ENCODE results near the gene NSRP1. TPM values are rescaled to one million over a fixed set of nuclear protein-coding genes. Genes with fewer than 3 reads are reported as not detected.

NSRP1 gene
- polyA plus RNA-seq, 1 donor from 2014 or later, result 8.6 TPM

- Histone ChIP-seq H3K9ac (ENCODE audit: low read length) (no peak overlapping the region), H3K4me3 (ENCODE audit: low read length) (no peak overlapping the region), H3K9me3 (ENCODE audit: low read length) (no peaks in the 10 kb centered on the region), H4K20me1 (ENCODE audit: insufficient read depth) (no peaks in the 10 kb centered on the region), H3K4me2 (ENCODE audit: low read length) (no peak overlapping the region), H3K36me3 (ENCODE audit: insufficient read depth, low read length) (no peaks in the 10 kb centered on the region), H2AFZ (ENCODE audit: low read depth, low read length) (no peak overlapping the region), H3K79me2 (replicated peaks; ENCODE audit: insufficient read depth, low read length) (no peaks in the 10 kb centered on the region), H3K9me2 (ENCODE audit: insufficient read depth, low read length) (no peaks in the 10 kb centered on the region), H3F3A (ENCODE audit: insufficient read depth, low read length, poor library complexity, severe bottlenecking) (no peaks in the 10 kb centered on the region), H3K27ac (ENCODE audit: low read length) (no peak overlapping the region), H3K27me3 (ENCODE audit: insufficient read depth, low read depth, low read length) (no peaks in the 10 kb centered on the region)
- TF ChIP-seq EP300 (conservative IDR thresholded peaks at IDR 0.05; ENCODE audit: poor library complexity, severe bottlenecking) (no peak), CTCF (IDR thresholded peaks at IDR 0.05; ENCODE audit: poor library complexity, severe bottlenecking) (no peak), POLR2AphosphoS5 (IDR thresholded peaks at IDR 0.05) (no peak), SMC3 (conservative IDR thresholded peaks at IDR 0.05; ENCODE audit: poor library complexity) (no peak), REST (IDR thresholded peaks at IDR 0.05; ENCODE audit: borderline replicate concordance) (no peak), RAD21 (conservative IDR thresholded peaks at IDR 0.05) (no peak), TAF1 (IDR thresholded peaks at IDR 0.05; ENCODE audit: low read depth) (no peak), EZH2 (IDR thresholded peaks at IDR 0.05; ENCODE audit: borderline replicate concordance, insufficient read depth, low read length, poor library complexity, severe bottlenecking) (no peak), MXI1 (conservative IDR thresholded peaks at IDR 0.05; ENCODE audit: poor library complexity, severe bottlenecking) (no peak)
Observed at GRCh38 chr17:30225919-30226553, 109.4 kb downstream of the NSRP1 start.

GRCh38 chr17:30226878-30227277 lies 110.3 kb downstream of the NSRP1 start:
- no peaks in the 10 kb centered on the region for H3F3A ChIP-seq (ENCODE audit: insufficient read depth, low read length, poor library complexity, severe bottlenecking)
- H3K27me3 ChIP-seq (ENCODE audit: insufficient read depth, low read depth, low read length), result no peaks in the 10 kb centered on the region
- no peak overlapping the region for H3K27ac ChIP-seq (ENCODE audit: low read length)
- H3K4me2 ChIP-seq (ENCODE audit: low read length), result no peak overlapping the region
- no peaks in the 10 kb centered on the region for H3K9me2 ChIP-seq (ENCODE audit: insufficient read depth, low read length)
- no peaks in the 10 kb centered on the region for H3K36me3 ChIP-seq (ENCODE audit: insufficient read depth, low read length)
- H3K79me2 ChIP-seq (replicated peaks; ENCODE audit: insufficient read depth, low read length), result no peaks in the 10 kb centered on the region
- H2AFZ ChIP-seq (ENCODE audit: low read depth, low read length), result no peak overlapping the region
- no peak overlapping the region for H3K9ac ChIP-seq (ENCODE audit: low read length)
- H3K4me3 ChIP-seq (ENCODE audit: low read length), result no peak overlapping the region
- H3K9me3 ChIP-seq (ENCODE audit: low read length), result no peaks in the 10 kb centered on the region
- TF ChIP-seq TAF1 (IDR thresholded peaks at IDR 0.05; ENCODE audit: low read depth) (no peak), EZH2 (IDR thresholded peaks at IDR 0.05; ENCODE audit: borderline replicate concordance, insufficient read depth, low read length, poor library complexity, severe bottlenecking) (no peak), REST (IDR thresholded peaks at IDR 0.05; ENCODE audit: borderline replicate concordance) (no peak), EP300 (conservative IDR thresholded peaks at IDR 0.05; ENCODE audit: poor library complexity, severe bottlenecking) (no peak), MXI1 (conservative IDR thresholded peaks at IDR 0.05; ENCODE audit: poor library complexity, severe bottlenecking) (no peak), RAD21 (conservative IDR thresholded peaks at IDR 0.05) (no peak), CTCF (IDR thresholded peaks at IDR 0.05; ENCODE audit: poor library complexity, severe bottlenecking) (no peak), POLR2AphosphoS5 (IDR thresholded peaks at IDR 0.05) (no peak), SMC3 (conservative IDR thresholded peaks at IDR 0.05; ENCODE audit: poor library complexity) (no peak)
- no peaks in the 10 kb centered on the region for H4K20me1 ChIP-seq (ENCODE audit: insufficient read depth)

All from neural cell (in vitro differentiated cells).